GM12878 (cell line): ENCODE measurements around the gene GRIK1. TPM values are rescaled to one million over a fixed set of nuclear protein-coding genes. Genes with fewer than 3 reads are reported as not detected.

Experiments used
- ATAC-seq: fragments of 200-7000 bp; cut with Tn5 transposase; 3 replicates; pipeline ENCODE4 v1.9.1; 2020; ENCODE audit warnings: mild to moderate bottlenecking, moderate library complexity
- BruUV-seq: library from RNA; stranded (reverse); fragments of 400-500 nt; replicated peaks from 2 replicates; lab custom pipeline; 2021; lab: Mats Ljungman, UMichigan
- CTCF ChIA-PET: fragments of 300-600 bp; sonication (Branson Sonifier 250); formaldehyde crosslinking; extraction: SDS; loops from one replicate; lab custom pipeline; 2021; ENCODE audit warnings: inconsistent platforms; lab: Yijun Ruan, JAX
- POLR2A ChIA-PET: fragments of 350-600 bp; formaldehyde crosslinking; extraction: SDS; loops from one replicate; lab custom pipeline; 2021; ENCODE audit warnings: inconsistent platforms; lab: Charles Lee
- RAD21 ChIA-PET: fragments of 300-600 bp; sonication (Branson Sonifier 250); formaldehyde crosslinking; loops from one replicate; lab custom pipeline; 2023; ENCODE audit warnings: antibody characterized with exemption; ENCODE audit not compliant: unreplicated experiment; lab: Charles Lee
- SMC1A ChIA-PET: fragments of 300-600 bp; sonication (Branson Sonifier 250); formaldehyde crosslinking; loops from one replicate; lab custom pipeline; 2023; ENCODE audit not compliant: unreplicated experiment, uncharacterized antibody; lab: Charles Lee
- DNase-seq: peaks from one replicate; pipeline ENCODE4 v3.0.0-alpha.2; 2011; ENCODE audit warnings: low read depth, low spot score
- FAIRE-seq: peaks from 3 replicates; lab custom pipeline; 2011; peaks lifted over from hg19 to GRCh38; lab: Jason Lieb, UNC
- H2AFZ ChIP-seq: 2 replicates; pipeline ENCODE4 v1.6.0; 2011; ENCODE audit warnings: low read depth, low read length, control low read depth; ENCODE audit not compliant: control insufficient read depth
- H3K27ac ChIP-seq: 2 replicates; pipeline ENCODE4 v1.5.1; 2011; ENCODE audit warnings: control low read depth; ENCODE audit not compliant: control insufficient read depth, insufficient read depth
- H3K27me3 ChIP-seq, 2 experiments: replicated peaks in 1 of 2; 2 replicates each; pipeline versions ENCODE4 v1.6.0 to v1.6.1; 2011; ENCODE audit warnings: low read length in 1 of 2; ENCODE audit not compliant: control insufficient read depth in 2 of 2, insufficient read depth in 2 of 2
- H3K36me3 ChIP-seq, 2 experiments: 2 replicates each; pipeline ENCODE4 v1.5.1; 2011; ENCODE audit warnings: low read length in 1 of 2; ENCODE audit not compliant: control insufficient read depth in 2 of 2, insufficient read depth in 2 of 2
- H3K4me1 ChIP-seq: 2 replicates; pipeline ENCODE4 v1.6.1; 2011; ENCODE audit warnings: mild to moderate bottlenecking, low read length, moderate library complexity, mixed read lengths; ENCODE audit not compliant: control insufficient read depth, insufficient read depth
- H3K4me2 ChIP-seq: 2 replicates; pipeline ENCODE4 v1.6.0; 2011; ENCODE audit warnings: control low read depth; ENCODE audit not compliant: control insufficient read depth, insufficient read depth
- H3K4me3 ChIP-seq: fragments of 200-600 bp; sonication (generic); 2 replicates; pipeline ENCODE4 v1.5.1; 2016
- H3K79me2 ChIP-seq: 2 replicates; pipeline ENCODE4 v1.6.0; 2011; ENCODE audit warnings: low read length; ENCODE audit not compliant: control insufficient read depth, insufficient read depth
- H3K9ac ChIP-seq: 2 replicates; pipeline ENCODE4 v1.8.0; 2011; ENCODE audit warnings: low read length, control low read depth, mixed read lengths; ENCODE audit not compliant: control insufficient read depth, insufficient read depth
- H3K9me3 ChIP-seq: replicated peaks from 3 replicates; pipeline ENCODE4 v1.5.1; 2011; ENCODE audit warnings: mild to moderate bottlenecking, low read length; ENCODE audit not compliant: control insufficient read depth, insufficient read depth
- H4K20me1 ChIP-seq: 2 replicates; pipeline ENCODE4 v1.6.0; 2011; ENCODE audit not compliant: control insufficient read depth, insufficient read depth
- CEBPZ ChIP-seq: fragments of 150-350 bp; IDR thresholded peaks from 2 replicates; pipeline ENCODE4 v1.6.1; 2016; ENCODE audit warnings: low read depth, low read length
- EGR1 ChIP-seq, 2 experiments: IDR thresholded peaks; 1 replicate in 1 of 2; 2 replicates in 1 of 2; pipeline ENCODE4 v1.6.1; 2011 to 2012; ENCODE audit warnings: low read depth in 2 of 2, low read length in 2 of 2, borderline replicate concordance in 1 of 2, mild to moderate bottlenecking in 1 of 2, moderate library complexity in 1 of 2
- FOS ChIP-seq: IDR thresholded peaks from 3 replicates; pipeline ENCODE4 v1.6.1; 2011; ENCODE audit warnings: borderline replicate concordance; ENCODE audit not compliant: insufficient read length; ENCODE audit errors: extremely low read depth
- IRF4 ChIP-seq: IDR thresholded peaks from 2 replicates; pipeline ENCODE4 v1.6.1; 2011; ENCODE audit warnings: low read depth, low read length
- IRF5 ChIP-seq: fragments of 450-650 bp; IDR thresholded peaks from 2 replicates; pipeline ENCODE4 v1.6.1; 2017; ENCODE audit warnings: borderline replicate concordance
- SPI1 ChIP-seq: IDR thresholded peaks from 2 replicates; pipeline ENCODE4 v1.6.1; 2011; ENCODE audit warnings: low read depth, mild to moderate bottlenecking, low read length, moderate library complexity, borderline replicate concordance; ENCODE audit not compliant: insufficient read depth
- SREBF1 ChIP-seq: IDR thresholded peaks from 2 replicates; pipeline ENCODE4 v1.6.1; 2012; ENCODE audit warnings: mild to moderate bottlenecking, low read length
- ZNF274 ChIP-seq: IDR thresholded peaks from one replicate; pipeline ENCODE4 v1.8.0; 2011; ENCODE audit not compliant: insufficient read length, insufficient read depth
- WGBS: methylation state at CpG from one replicate; pipeline ENCODE4 v1.1.6; 2016; ENCODE audit warnings: low lambda C conversion rate; ENCODE audit not compliant: insufficient replicate concordance, insufficient coverage; ENCODE audit errors: missing lambda C conversion rate; 5-methylcytosine and 5-hydroxymethylcytosine counted together
- in situ Hi-C: fragments of 300-500 bp; cut with MboI; formaldehyde crosslinking; loops from 9 replicates; pipeline ENCODE4 v1.14.3; 2018; ENCODE audit warnings: mixed read lengths
- intact Hi-C: fragments of 100-400 bp; cut with micrococcal nuclease; formaldehyde crosslinking; loops from one replicate; pipeline ENCODE4 v1.14.2; 2022; ENCODE audit not compliant: unreplicated experiment
- polyA plus RNA-seq, 11 experiments: library from polyadenylated mRNA; depleted of rRNA in 4 of 11; unstranded in 6 of 11; stranded (reverse) in 5 of 11; fragments of >200 nt; fragmentation: Nextera tagmentation in 4 of 11; fragmentation: Illumina TruSeq in 1 of 11; extraction: Ambion mirVana in 4 of 11; extraction: Trizol in 1 of 11; gene quantifications; 1 replicate in 1 of 11; 2 replicates in 10 of 11; pipeline versions ENCODE4 v1.2.1 to v1.2.3, GENCODE V29; 2011 to 2016; ENCODE audit warnings: inconsistent platforms in 2 of 11, missing spikeins in 2 of 11, low read depth in 1 of 11
- total RNA-seq, 4 experiments: library from RNA; depleted of rRNA in 3 of 4; stranded (reverse); fragments of >200 nt in 3 of 4; fragmentation: Illumina TruSeq in 1 of 4; extraction: Trizol in 1 of 4; gene quantifications; 2 replicates each; pipeline versions ENCODE4 v1.2.1 to v1.2.3, GENCODE V29; 2013 to 2021

The GRIK1 gene
- total and polyA plus RNA-seq, 10 of the 15 experiments (the other 5 are each of a cell fraction or from before 2014, with no cell fraction given) = 0.05 to 0.13 (median 0.09) TPM; not detected in 7

GRCh38 chr21:29667651-29668050 lies 272.1 kb downstream of the GRIK1 start:
- no peaks in the 10 kb centered on the region for H4K20me1 ChIP-seq
- in situ Hi-C loops (no loop called here), intact Hi-C loops (no loop called here)
- WGBS = 17% methylated on average over 3 of the region's 3 CpGs
- BruUV-seq = no TSS peak
- CTCF ChIA-PET = no interaction called here
- H3K79me2 ChIP-seq = no peaks in the 10 kb centered on the region
- POLR2A ChIA-PET = no interaction called here
- no peak overlapping the region for H2AFZ ChIP-seq
- SMC1A ChIA-PET = interaction anchor here (0.7 to 1.0 kb wide), 2 partner anchors 14 to 141 kb away, joined by 3 read pairs; no protein-coding TSS in a partner anchor
- H3K27ac ChIP-seq = no peak overlapping the region
- H3K9ac ChIP-seq = no peak overlapping the region
- H3K4me3 ChIP-seq = no peak overlapping the region
- FAIRE-seq (no peak), DNase-seq (no peak), ATAC-seq (no peak)
- no peaks in the 10 kb centered on the region; a peak in 1 of 4 replicates for H3K27me3 ChIP-seq
- H3K4me2 ChIP-seq = 0 out of 2 replicates have a peak overlapping the region, but pooled peaks have one; percentile 3
- TF ChIP-seq ZNF274 (no peak), SPI1 (peak; percentile 16; the same call in 1 of the 2 replicates), FOS (no peak), IRF4 (no peak), IRF5 (no peak), SREBF1 (no peak), EGR1 (IDR thresholded peaks at IDR 0.05; ENCODE audit: borderline replicate concordance in 1 of 2, low read depth in 2 of 2, low read length in 2 of 2) (no peak), CEBPZ (no peak)
- H3K4me1 ChIP-seq = no peaks in the 10 kb centered on the region
- RAD21 ChIA-PET = no interaction called here
- H3K36me3 ChIP-seq = no peaks in the 10 kb centered on the region
- H3K9me3 ChIP-seq = no peaks in the 10 kb centered on the region
